ENCODE results near the gene NUDCD3. TPM values are rescaled to one million over a fixed set of nuclear protein-coding genes. Genes with fewer than 3 reads are reported as not detected.

The NUDCD3 gene
- total RNA-seq, 1 donor from 2014 or later = 39.3 TPM

GRCh38 chr7:44376429-44377133 lies 113.9 kb downstream of the NUDCD3 start:
- Histone ChIP-seq H3K27me3 (no peaks in the 10 kb centered on the region), H3K36me3 (no peaks in the 10 kb centered on the region), H3K4me3 (no peak overlapping the region), H3K9me3 (no peaks in the 10 kb centered on the region), H3K27ac (no peak overlapping the region), H3K4me1 (no peaks in the 10 kb centered on the region)
- no peak for DNase-seq (ENCODE audit: low spot score in 2 of 2)
- intact Hi-C loops (cut with DNase I) = no loop called here
- TF ChIP-seq CTCF (IDR thresholded peaks at IDR 0.05) = no peak

- no peak for TF ChIP-seq CTCF (IDR thresholded peaks at IDR 0.05)
- no peaks in the 10 kb centered on the region for H3K36me3 ChIP-seq
- no peak for DNase-seq (ENCODE audit: low spot score in 2 of 2)
- H3K27ac ChIP-seq = no peak overlapping the region
- no peak overlapping the region for H3K4me3 ChIP-seq
- H3K27me3 ChIP-seq = no peaks in the 10 kb centered on the region
- intact Hi-C loops (cut with DNase I) = no loop called here
- no peaks in the 10 kb centered on the region for H3K4me1 ChIP-seq
- no peaks in the 10 kb centered on the region for H3K9me3 ChIP-seq
Observed at GRCh38 chr7:44375926-44376342, 114.5 kb downstream of the NUDCD3 start.

- Histone ChIP-seq H3K4me3 (no peak overlapping the region), H3K4me1 (no peaks in the 10 kb centered on the region), H3K27me3 (no peaks in the 10 kb centered on the region), H3K36me3 (no peaks in the 10 kb centered on the region), H3K27ac (no peak overlapping the region), H3K9me3 (no peaks in the 10 kb centered on the region)
- TF ChIP-seq CTCF (IDR thresholded peaks at IDR 0.05) = peak in 1 of 3 experiments; percentile 32
- intact Hi-C loops (cut with DNase I) = no loop called here
- DNase-seq (ENCODE audit: low spot score in 2 of 2) = no peak
Observed at GRCh38 chr7:44375236-44375699, 115.2 kb downstream of the NUDCD3 start.

GRCh38 chr7:44374007-44374763 lies 116.3 kb downstream of the NUDCD3 start:
- no peak for TF ChIP-seq CTCF (IDR thresholded peaks at IDR 0.05)
- Histone ChIP-seq H3K36me3 (no peaks in the 10 kb centered on the region), H3K4me3 (no peak overlapping the region), H3K4me1 (no peaks in the 10 kb centered on the region), H3K27me3 (no peaks in the 10 kb centered on the region), H3K9me3 (no peaks in the 10 kb centered on the region), H3K27ac (no peak overlapping the region)
- intact Hi-C loops (cut with DNase I) = no loop called here
- no peak for DNase-seq (ENCODE audit: low spot score in 2 of 2)

- no peak overlapping the region for H3K4me3 ChIP-seq
- DNase-seq (ENCODE audit: low spot score in 2 of 2) = no peak
- no peaks in the 10 kb centered on the region for H3K36me3 ChIP-seq
- H3K4me1 ChIP-seq = no peaks in the 10 kb centered on the region
- H3K27me3 ChIP-seq = no peaks in the 10 kb centered on the region
- intact Hi-C loops (cut with DNase I) = no loop called here
- no peak for TF ChIP-seq CTCF (IDR thresholded peaks at IDR 0.05)
- no peaks in the 10 kb centered on the region for H3K9me3 ChIP-seq
- H3K27ac ChIP-seq = no peak overlapping the region
Observed at GRCh38 chr7:44373418-44373740, 117.1 kb downstream of the NUDCD3 start.

Measured in ascending aorta (tissue), 2 donors.